Peyer's patch (tissue), 4 donors: ENCODE measurements around the gene NR2F2.

Source experiments
- POLR2A ChIP-seq, 2 donors: fragments of 450-650 bp; IDR thresholded peaks; one replicate each; pipeline ENCODE4 v1.5.1; 2017; ENCODE audit warnings: antibody characterized with exemption in 2 of 2, mild to moderate bottlenecking in 2 of 2, moderate library complexity in 2 of 2
- TF ChIP-seq, protein P1 (sequence below), 6 experiments: fragments of 450-650 bp in 4 of 6; fragments of 200-600 bp in 2 of 6; sonication (generic) in 1 of 6; IDR thresholded peaks; one replicate each; pipeline ENCODE4 v1.5.1; 2017 to 2019; ENCODE audit warnings: antibody characterized with exemption in 6 of 6, mild to moderate bottlenecking in 3 of 6, moderate library complexity in 1 of 6

GRCh38 chr15:96294766-96295165 lies 35.7 kb upstream of the NR2F2 start:
- TF ChIP-seq, protein P1, sequence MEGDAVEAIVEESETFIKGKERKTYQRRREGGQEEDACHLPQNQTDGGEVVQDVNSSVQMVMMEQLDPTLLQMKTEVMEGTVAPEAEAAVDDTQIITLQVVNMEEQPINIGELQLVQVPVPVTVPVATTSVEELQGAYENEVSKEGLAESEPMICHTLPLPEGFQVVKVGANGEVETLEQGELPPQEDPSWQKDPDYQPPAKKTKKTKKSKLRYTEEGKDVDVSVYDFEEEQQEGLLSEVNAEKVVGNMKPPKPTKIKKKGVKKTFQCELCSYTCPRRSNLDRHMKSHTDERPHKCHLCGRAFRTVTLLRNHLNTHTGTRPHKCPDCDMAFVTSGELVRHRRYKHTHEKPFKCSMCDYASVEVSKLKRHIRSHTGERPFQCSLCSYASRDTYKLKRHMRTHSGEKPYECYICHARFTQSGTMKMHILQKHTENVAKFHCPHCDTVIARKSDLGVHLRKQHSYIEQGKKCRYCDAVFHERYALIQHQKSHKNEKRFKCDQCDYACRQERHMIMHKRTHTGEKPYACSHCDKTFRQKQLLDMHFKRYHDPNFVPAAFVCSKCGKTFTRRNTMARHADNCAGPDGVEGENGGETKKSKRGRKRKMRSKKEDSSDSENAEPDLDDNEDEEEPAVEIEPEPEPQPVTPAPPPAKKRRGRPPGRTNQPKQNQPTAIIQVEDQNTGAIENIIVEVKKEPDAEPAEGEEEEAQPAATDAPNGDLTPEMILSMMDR (IDR thresholded peaks at IDR 0.05) = no peak
- no peak for TF ChIP-seq POLR2A (IDR thresholded peaks at IDR 0.05)
